DOHH2 (cell line): Measurements from ENCODE around the gene TREML2.

Experiments used
- CTCF ChIP-seq: fragments of 200-600 bp; sonication (generic); IDR thresholded peaks from one replicate; pipeline ENCODE4 v1.5.1; 2014; ENCODE audit warnings: antibody characterized with exemption, mild to moderate bottlenecking, low read depth, low read length; ENCODE audit not compliant: poor library complexity, severe bottlenecking
- EZH2phosphoT487 ChIP-seq: fragments of 200-600 bp; sonication (generic); IDR thresholded peaks from 2 replicates; pipeline ENCODE4 v1.6.1; 2017; ENCODE audit warnings: borderline replicate concordance, mild to moderate bottlenecking, antibody characterized with exemption, low read length, moderate library complexity, mixed read lengths

- TF ChIP-seq CTCF, result no peak
- no peak for TF ChIP-seq EZH2phosphoT487
Observed at GRCh38 chr6:41175084-41175483, 25.9 kb downstream of the TREML2 start.
